Nephron (organoid): ENCODE results near the gene NDUFB5.

ENCODE experiments used
- H3K27ac Mint-ChIP-seq, 3 experiments: 2 replicates each; pipeline ENCODE4 v1.8.0; 2020; ENCODE audit warnings: mixed read lengths in 3 of 3, mild to moderate bottlenecking in 2 of 3, moderate library complexity in 1 of 3
- H3K27me3 Mint-ChIP-seq: 2 replicates; pipeline ENCODE4 v1.8.0; 2021; ENCODE audit warnings: low read depth, mild to moderate bottlenecking, moderate library complexity, mixed read lengths
- H3K36me3 Mint-ChIP-seq: 2 replicates; pipeline ENCODE4 v1.8.0; 2020; ENCODE audit warnings: low read depth, mixed read lengths
- H3K4me1 Mint-ChIP-seq: 2 replicates; pipeline ENCODE4 v1.8.0; 2020; ENCODE audit warnings: mixed read lengths
- H3K4me3 Mint-ChIP-seq, 3 experiments: 2 replicates each; pipeline ENCODE4 v1.8.0; 2020; ENCODE audit warnings: mild to moderate bottlenecking in 3 of 3, mixed read lengths in 3 of 3, moderate library complexity in 2 of 3
- H3K9me3 Mint-ChIP-seq: 2 replicates; pipeline ENCODE4 v1.8.0; 2020; ENCODE audit warnings: mixed read lengths
- CTCF ChIP-seq, 3 experiments: fragments of 200-600 bp; sonication (generic); IDR thresholded peaks; one replicate each; pipeline ENCODE4 v1.5.0; 2021; ENCODE audit warnings: antibody characterized with exemption in 3 of 3; ENCODE audit not compliant: unreplicated experiment in 3 of 3

NDUFB5 gene

GRCh38 chr3:179672918-179673317 is 68.3 kb downstream of the NDUFB5 start:
- peak overlapping the region in 2 of 3 experiments; percentile 6 to 65 for H3K27ac Mint-ChIP-seq
- H3K9me3 Mint-ChIP-seq: no peaks in the 10 kb centered on the region
- no peaks in the 10 kb centered on the region for H3K27me3 Mint-ChIP-seq
- H3K36me3 Mint-ChIP-seq: peaks cover 4% of the 10 kb centered on the region
- TF ChIP-seq CTCF (IDR thresholded peaks at IDR 0.05; ENCODE audit: unreplicated experiment in 3 of 3): no peak
- peaks cover 38% of the 10 kb centered on the region for H3K4me1 Mint-ChIP-seq
- no peak overlapping the region for H3K4me3 Mint-ChIP-seq

- H3K27me3 Mint-ChIP-seq: no peaks in the 10 kb centered on the region
- TF ChIP-seq CTCF (IDR thresholded peaks at IDR 0.05; ENCODE audit: unreplicated experiment in 3 of 3): no peak
- peaks cover 33% of the 10 kb centered on the region for H3K4me1 Mint-ChIP-seq
- peaks cover 4% of the 10 kb centered on the region for H3K36me3 Mint-ChIP-seq
- H3K4me3 Mint-ChIP-seq: no peak overlapping the region
- H3K9me3 Mint-ChIP-seq: no peaks in the 10 kb centered on the region
- peak overlapping the region in 2 of 3 experiments; percentile 6 to 65 for H3K27ac Mint-ChIP-seq
These were observed 68.9 kb downstream of the NDUFB5 start for GRCh38 chr3:179673523-179673922.

- Mint-ChIP-seq H3K9me3 (no peaks in the 10 kb centered on the region), H3K4me3 (no peak overlapping the region), H3K4me1 (peaks cover 23% of the 10 kb centered on the region), H3K27me3 (no peaks in the 10 kb centered on the region), H3K36me3 (peaks cover 4% of the 10 kb centered on the region), H3K27ac (no peak overlapping the region)
- no peak for TF ChIP-seq CTCF (IDR thresholded peaks at IDR 0.05; ENCODE audit: unreplicated experiment in 3 of 3)
These were observed 71.5 kb downstream of the NDUFB5 start for GRCh38 chr3:179676081-179676480.
